ENCODE measurements around the gene PJVK.

DNA sequence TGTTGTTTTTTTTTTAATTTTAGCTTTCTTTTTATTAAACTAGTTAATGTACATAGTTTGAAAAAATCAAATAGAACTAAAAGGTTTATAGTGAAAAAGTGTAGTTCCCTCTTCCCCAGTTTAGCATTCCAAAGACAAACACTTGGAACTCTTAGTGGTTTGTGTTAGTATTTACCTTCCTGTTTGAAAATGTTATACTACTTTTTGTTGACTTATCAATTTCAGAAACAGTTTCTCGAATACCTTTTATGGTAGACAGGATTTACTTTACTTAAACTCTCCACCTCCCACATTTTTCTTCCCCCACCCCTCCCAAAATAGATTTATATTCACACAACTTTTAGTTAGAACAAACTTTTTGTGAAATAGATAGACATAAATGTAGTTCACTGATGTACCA is 55.8 kb downstream of the PJVK start:
- TF ChIP-seq, protein P1, sequence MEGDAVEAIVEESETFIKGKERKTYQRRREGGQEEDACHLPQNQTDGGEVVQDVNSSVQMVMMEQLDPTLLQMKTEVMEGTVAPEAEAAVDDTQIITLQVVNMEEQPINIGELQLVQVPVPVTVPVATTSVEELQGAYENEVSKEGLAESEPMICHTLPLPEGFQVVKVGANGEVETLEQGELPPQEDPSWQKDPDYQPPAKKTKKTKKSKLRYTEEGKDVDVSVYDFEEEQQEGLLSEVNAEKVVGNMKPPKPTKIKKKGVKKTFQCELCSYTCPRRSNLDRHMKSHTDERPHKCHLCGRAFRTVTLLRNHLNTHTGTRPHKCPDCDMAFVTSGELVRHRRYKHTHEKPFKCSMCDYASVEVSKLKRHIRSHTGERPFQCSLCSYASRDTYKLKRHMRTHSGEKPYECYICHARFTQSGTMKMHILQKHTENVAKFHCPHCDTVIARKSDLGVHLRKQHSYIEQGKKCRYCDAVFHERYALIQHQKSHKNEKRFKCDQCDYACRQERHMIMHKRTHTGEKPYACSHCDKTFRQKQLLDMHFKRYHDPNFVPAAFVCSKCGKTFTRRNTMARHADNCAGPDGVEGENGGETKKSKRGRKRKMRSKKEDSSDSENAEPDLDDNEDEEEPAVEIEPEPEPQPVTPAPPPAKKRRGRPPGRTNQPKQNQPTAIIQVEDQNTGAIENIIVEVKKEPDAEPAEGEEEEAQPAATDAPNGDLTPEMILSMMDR (IDR thresholded peaks at IDR 0.05; ENCODE audit: low read depth, low read length, poor library complexity, severe bottlenecking) = no peak
- no peak for TF ChIP-seq EZH2phosphoT487 (IDR thresholded peaks at IDR 0.05; ENCODE audit: borderline replicate concordance, low read length)
